Upper lobe of left lung (tissue), 6 donors: ENCODE data around the gene ATG10. TPM values are rescaled to one million over a fixed set of nuclear protein-coding genes. Genes with fewer than 3 reads are reported as not detected.

Source experiments
- ATAC-seq, 2 donors: fragments of 200-7000 bp; cut with Tn5 transposase; one replicate each; pipeline ENCODE4 v1.9.1; 2022; ENCODE audit warnings: mild to moderate bottlenecking in 2 of 2, moderate library complexity in 2 of 2; ENCODE audit not compliant: low FRiP score in 2 of 2
- DNase-seq, 2 donors: peaks; one replicate each; pipeline ENCODE4 v3.0.0-alpha.2; 2019 to 2020
- H3K27ac ChIP-seq, 4 donors: fragments of 200-600 bp; sonication (generic); one replicate each; pipeline ENCODE4 v1.5.1; 2016 to 2019
- H3K27me3 ChIP-seq, 4 donors: fragments of 200-600 bp; sonication (generic); one replicate each; pipeline ENCODE4 v1.5.1; 2017 to 2019
- H3K36me3 ChIP-seq, 4 donors: fragments of 200-600 bp; sonication (generic); one replicate each; pipeline ENCODE4 v1.5.1; 2016 to 2019
- H3K4me1 ChIP-seq, 4 donors: fragments of 200-600 bp; sonication (generic); one replicate each; pipeline ENCODE4 v1.5.1; 2018 to 2019
- H3K4me3 ChIP-seq, 4 donors: fragments of 200-600 bp; sonication (generic); one replicate each; pipeline ENCODE4 v1.5.1; 2017 to 2019; ENCODE audit warnings: mild to moderate bottlenecking in 2 of 4, moderate library complexity in 1 of 4
- H3K9me3 ChIP-seq, 4 donors: fragments of 200-600 bp; sonication (generic); one replicate each; pipeline ENCODE4 v1.5.1; 2018 to 2019
- CTCF ChIP-seq, 6 experiments: fragments of 450-650 bp in 4 of 6; fragments of 200-600 bp in 2 of 6; sonication (generic) in 2 of 6; IDR thresholded peaks; one replicate each; pipeline ENCODE4 v1.5.1; 2016 to 2019; ENCODE audit warnings: antibody characterized with exemption in 6 of 6
- EP300 ChIP-seq, 4 donors: sonication (generic); formaldehyde crosslinking; IDR thresholded peaks; one replicate each; pipeline ENCODE4 v1.5.1; 2017; ENCODE audit warnings: antibody characterized with exemption in 4 of 4, control low read depth in 2 of 4
- POLR2A ChIP-seq, 4 donors: fragments of 450-650 bp; IDR thresholded peaks; one replicate each; pipeline ENCODE4 v1.5.1; 2016 to 2017; ENCODE audit warnings: antibody characterized with exemption in 4 of 4, mild to moderate bottlenecking in 2 of 4
- POLR2AphosphoS5 ChIP-seq, 2 donors: sonication (generic); formaldehyde crosslinking; IDR thresholded peaks; one replicate each; pipeline ENCODE4 v1.5.1; 2017; ENCODE audit warnings: antibody characterized with exemption in 2 of 2
- WGBS, 2 donors: methylation state at CpG; one replicate each; pipeline ENCODE4 v1.1.5; 2017 to 2018; 5-methylcytosine and 5-hydroxymethylcytosine counted together
- total RNA-seq, 6 donors: library from RNA; depleted of rRNA in 4 of 6; stranded (reverse); fragments of >200 nt in 4 of 6; gene quantifications; one replicate each; pipeline versions ENCODE4 v1.1.0 to v1.2.1, GENCODE V29; 2016 to 2021
- donor health status: DM: no; HTN: no; CAD: no; lungs with moderate emphysema.
- donor health status: DM: no; HTN: yes; CAD: no; lungs with severe emphysema.

ATG10 gene
- total RNA-seq, 6 donors from 2014 or later: 1.00 to 9.4 (median 7.0) TPM

GRCh38 chr5:82077496-82077895 is 105.7 kb downstream of the ATG10 start:
- Histone ChIP-seq H3K9me3 (no peaks in the 10 kb centered on the region), H3K4me3 (no peak overlapping the region), H3K4me1 (no peaks in the 10 kb centered on the region), H3K36me3 (no peaks in the 10 kb centered on the region), H3K27ac (no peak overlapping the region), H3K27me3 (no peaks in the 10 kb centered on the region)
- WGBS, 2 donors: 86 to 89% methylated on average over 5 of the region's 5 CpGs
- no peak for DNase-seq
- no peak for ATAC-seq
- TF ChIP-seq POLR2AphosphoS5 (IDR thresholded peaks at IDR 0.05) (no peak), EP300 (IDR thresholded peaks at IDR 0.05) (no peak), CTCF (IDR thresholded peaks at IDR 0.05) (no peak), POLR2A (IDR thresholded peaks at IDR 0.05) (no peak)

DNA sequence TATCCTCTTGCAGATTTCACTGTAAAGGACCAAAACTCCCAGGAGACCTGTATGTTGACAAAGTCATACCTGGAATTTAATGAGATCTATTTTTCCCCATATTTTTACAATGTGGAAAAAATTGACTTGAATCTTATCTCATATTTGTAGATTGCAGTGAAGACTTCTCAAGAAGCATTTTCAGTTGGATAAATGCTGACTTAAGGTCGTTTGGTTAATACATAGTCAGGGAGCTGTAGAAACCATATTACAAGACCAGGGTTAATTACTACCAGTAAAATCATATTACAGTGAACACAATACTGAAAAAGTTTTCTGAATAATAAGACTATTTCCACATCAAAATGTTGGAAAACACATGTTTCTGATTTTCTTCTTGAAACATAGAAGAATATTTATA is 119.8 kb downstream of the ATG10 start:
- Histone ChIP-seq H3K4me1 (no peaks in the 10 kb centered on the region), H3K9me3 (peaks cover 0 to 18% (median 12%) of the 10 kb centered on the region in 4 donors), H3K27me3 (no peaks in the 10 kb centered on the region), H3K36me3 (no peaks in the 10 kb centered on the region), H3K4me3 (no peak overlapping the region), H3K27ac (no peak overlapping the region)
- DNase-seq (no peak), ATAC-seq (no peak)
- 73 to 86% methylated on average over 1 of the region's 1 CpG for WGBS, 2 donors
- TF ChIP-seq POLR2A (IDR thresholded peaks at IDR 0.05) (no peak), POLR2AphosphoS5 (IDR thresholded peaks at IDR 0.05) (no peak), EP300 (IDR thresholded peaks at IDR 0.05) (no peak), CTCF (IDR thresholded peaks at IDR 0.05) (no peak)

- H3K9me3 ChIP-seq: peaks cover 0 to 18% (median 12%) of the 10 kb centered on the region in 4 donors
- DNase-seq (no peak), ATAC-seq (no peak)
- H3K4me3 ChIP-seq: no peak overlapping the region
- TF ChIP-seq POLR2A (IDR thresholded peaks at IDR 0.05): no peak
- TF ChIP-seq CTCF (IDR thresholded peaks at IDR 0.05): no peak
- TF ChIP-seq EP300 (IDR thresholded peaks at IDR 0.05): no peak
- TF ChIP-seq POLR2AphosphoS5 (IDR thresholded peaks at IDR 0.05): no peak
- no peaks in the 10 kb centered on the region for H3K27me3 ChIP-seq
- no peak overlapping the region for H3K27ac ChIP-seq
- no peaks in the 10 kb centered on the region for H3K36me3 ChIP-seq
- WGBS, 2 donors: 94 to 95% methylated on average over 2 of the region's 2 CpGs
- H3K4me1 ChIP-seq: no peaks in the 10 kb centered on the region
Observed at GRCh38 chr5:82095536-82095935, 123.7 kb downstream of the ATG10 start.

- Histone ChIP-seq H3K27me3 (no peaks in the 10 kb centered on the region), H3K27ac (no peak overlapping the region), H3K9me3 (peaks cover 0 to 18% (median 12%) of the 10 kb centered on the region in 4 donors), H3K36me3 (no peaks in the 10 kb centered on the region), H3K4me1 (no peaks in the 10 kb centered on the region), H3K4me3 (no peak overlapping the region)
- ATAC-seq (no peak), DNase-seq (no peak)
- TF ChIP-seq CTCF (IDR thresholded peaks at IDR 0.05) (no peak), EP300 (IDR thresholded peaks at IDR 0.05) (no peak), POLR2A (IDR thresholded peaks at IDR 0.05) (no peak), POLR2AphosphoS5 (IDR thresholded peaks at IDR 0.05) (no peak)
Observed at GRCh38 chr5:82096249-82096648, 124.4 kb downstream of the ATG10 start.

GRCh38 chr5:82100303-82101077 is 128.7 kb downstream of the ATG10 start:
- Histone ChIP-seq H3K27ac (no peak overlapping the region), H3K27me3 (no peaks in the 10 kb centered on the region), H3K9me3 (no peaks in the 10 kb centered on the region), H3K36me3 (no peaks in the 10 kb centered on the region), H3K4me1 (no peaks in the 10 kb centered on the region), H3K4me3 (no peak overlapping the region)
- no peak for TF ChIP-seq CTCF (IDR thresholded peaks at IDR 0.05)
- no peak for TF ChIP-seq EP300 (IDR thresholded peaks at IDR 0.05)
- TF ChIP-seq POLR2A (IDR thresholded peaks at IDR 0.05): no peak
- TF ChIP-seq POLR2AphosphoS5 (IDR thresholded peaks at IDR 0.05): no peak
- no peak for DNase-seq
- peak in 1 of 2 donors; percentile 28 for ATAC-seq
- WGBS, 2 donors: 93 to 100% methylated on average over 2 of the region's 2 CpGs
